IMR-90 (cell line): Measurements from ENCODE around the gene COL1A1.

Experiments used
- POLR2A ChIP-seq: IDR thresholded peaks from 2 replicates; pipeline ENCODE4 v1.6.1; 2012; ENCODE audit warnings: mild to moderate bottlenecking, low read depth, low read length
- RCOR1 ChIP-seq: IDR thresholded peaks from 2 replicates; pipeline ENCODE4 v1.6.1; 2012; ENCODE audit warnings: mild to moderate bottlenecking, low read length, improper control_type of control experiment; ENCODE audit not compliant: insufficient replicate concordance
- SMC3 ChIP-seq: fragments of 150-350 bp; IDR thresholded peaks from 2 replicates; pipeline ENCODE4 v1.6.1; 2016; ENCODE audit warnings: low read depth, mild to moderate bottlenecking, antibody characterized with exemption, low read length, moderate library complexity
- TF ChIP-seq, protein P1 (sequence below): conservative IDR thresholded peaks from 2 replicates; pipeline ENCODE4 v1.5.1; 2012; ENCODE audit warnings: mild to moderate bottlenecking, low read depth, low read length, improper control_type of control experiment

- TF ChIP-seq, protein P1, sequence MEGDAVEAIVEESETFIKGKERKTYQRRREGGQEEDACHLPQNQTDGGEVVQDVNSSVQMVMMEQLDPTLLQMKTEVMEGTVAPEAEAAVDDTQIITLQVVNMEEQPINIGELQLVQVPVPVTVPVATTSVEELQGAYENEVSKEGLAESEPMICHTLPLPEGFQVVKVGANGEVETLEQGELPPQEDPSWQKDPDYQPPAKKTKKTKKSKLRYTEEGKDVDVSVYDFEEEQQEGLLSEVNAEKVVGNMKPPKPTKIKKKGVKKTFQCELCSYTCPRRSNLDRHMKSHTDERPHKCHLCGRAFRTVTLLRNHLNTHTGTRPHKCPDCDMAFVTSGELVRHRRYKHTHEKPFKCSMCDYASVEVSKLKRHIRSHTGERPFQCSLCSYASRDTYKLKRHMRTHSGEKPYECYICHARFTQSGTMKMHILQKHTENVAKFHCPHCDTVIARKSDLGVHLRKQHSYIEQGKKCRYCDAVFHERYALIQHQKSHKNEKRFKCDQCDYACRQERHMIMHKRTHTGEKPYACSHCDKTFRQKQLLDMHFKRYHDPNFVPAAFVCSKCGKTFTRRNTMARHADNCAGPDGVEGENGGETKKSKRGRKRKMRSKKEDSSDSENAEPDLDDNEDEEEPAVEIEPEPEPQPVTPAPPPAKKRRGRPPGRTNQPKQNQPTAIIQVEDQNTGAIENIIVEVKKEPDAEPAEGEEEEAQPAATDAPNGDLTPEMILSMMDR = no peak
- TF ChIP-seq POLR2A (peak; percentile 89), SMC3 (peak; percentile 24), RCOR1 (peak; percentile 90)
Observed at GRCh38 chr17:50210240-50211225, 9.1 kb upstream of the COL1A1 start.
